Endothelial cell of hepatic sinusoid (primary cell): ENCODE measurements around the gene ADGRL2.
"Not testable (repeated sequence)": the region's sequence is repeated elsewhere in the genome, so short reads cannot be mapped to it uniquely, and the experiment has no call there.

Experiments
- in situ Hi-C: cut with HindIII; loops from 2 replicates; pipeline ENCODE4 v1.10.0; 2017; ENCODE audit warnings: low sequenced_read_pairs

Gene ADGRL2

DNA sequence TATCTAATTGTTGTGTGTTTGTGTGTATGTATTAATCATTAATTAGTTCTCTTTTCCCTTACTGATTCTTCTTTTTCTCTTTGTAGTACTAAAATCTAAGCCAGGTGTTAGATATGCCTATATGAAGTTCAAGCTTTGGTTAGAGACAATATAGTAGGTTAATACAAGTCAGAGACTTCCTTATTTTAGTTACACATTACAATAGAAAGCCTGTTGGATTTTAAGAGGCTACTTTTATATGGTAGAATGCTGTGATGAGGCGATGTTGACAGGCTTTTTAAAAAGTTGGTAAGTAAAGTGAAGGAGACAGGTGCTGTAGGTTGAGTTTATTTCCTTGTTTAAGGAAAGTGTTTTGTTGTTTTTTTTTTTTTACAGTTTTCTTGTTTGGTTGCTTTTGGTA, 45.9 kb downstream of the ADGRL2 start:
- in situ Hi-C loops: no loop called here

DNA sequence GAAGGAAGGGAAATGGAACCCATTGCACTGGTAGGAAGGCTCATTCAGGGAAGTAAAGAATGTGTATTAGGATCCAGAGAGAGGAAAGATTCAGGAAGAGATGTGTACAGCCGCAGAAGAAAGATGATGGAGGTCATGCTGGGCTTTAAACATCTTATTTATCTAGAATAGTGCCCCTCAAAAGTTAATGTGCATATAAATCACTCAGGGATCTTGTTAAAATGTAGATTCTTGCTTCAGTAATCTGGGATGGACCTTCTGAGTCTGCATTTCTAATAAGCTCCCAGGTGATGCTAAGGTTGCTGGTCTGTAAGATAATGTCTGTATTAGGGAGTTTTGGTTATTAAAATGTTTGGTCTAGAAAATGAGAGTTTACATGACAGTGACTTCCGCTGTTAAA, 46.3 kb downstream of the ADGRL2 start:
- in situ Hi-C loops: no loop called here

DNA sequence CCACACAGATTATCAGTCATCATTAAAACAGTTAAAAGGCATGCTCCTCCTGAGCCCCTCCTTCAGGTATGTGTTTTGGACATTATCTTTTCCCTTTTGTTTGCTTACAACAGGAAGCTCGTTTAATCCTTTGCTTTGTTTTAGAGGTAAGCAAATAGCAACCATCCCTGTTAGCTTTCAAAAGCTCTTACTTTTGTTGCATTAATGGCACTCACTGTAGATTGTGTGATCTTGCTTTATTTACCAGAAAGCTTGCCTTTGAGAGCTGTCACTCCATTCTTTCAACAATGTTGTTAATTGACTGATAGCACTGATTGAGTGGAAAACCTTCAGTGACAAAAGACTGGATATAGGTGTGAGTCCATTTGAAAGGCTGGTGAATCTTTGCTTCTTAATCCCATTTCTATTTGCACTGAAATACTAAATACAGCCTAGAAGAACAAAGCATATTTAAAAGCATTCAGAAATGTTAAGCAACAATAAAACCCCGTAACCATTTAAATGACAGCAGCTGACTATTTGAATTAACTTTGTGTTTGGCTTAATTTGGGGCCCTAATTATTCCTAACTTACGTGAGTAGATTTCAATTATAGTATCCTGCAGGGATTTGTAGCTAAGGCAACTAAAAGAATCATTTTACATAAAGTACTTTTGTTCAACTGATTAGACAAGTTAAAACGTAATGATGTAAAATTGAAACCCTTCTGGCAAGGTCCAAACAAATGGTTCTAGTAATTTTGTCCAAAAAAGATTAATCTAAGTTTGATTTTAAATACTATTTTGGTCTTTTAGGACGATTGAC, 48.3 kb downstream of the ADGRL2 start:
- in situ Hi-C loops: no loop called here

DNA sequence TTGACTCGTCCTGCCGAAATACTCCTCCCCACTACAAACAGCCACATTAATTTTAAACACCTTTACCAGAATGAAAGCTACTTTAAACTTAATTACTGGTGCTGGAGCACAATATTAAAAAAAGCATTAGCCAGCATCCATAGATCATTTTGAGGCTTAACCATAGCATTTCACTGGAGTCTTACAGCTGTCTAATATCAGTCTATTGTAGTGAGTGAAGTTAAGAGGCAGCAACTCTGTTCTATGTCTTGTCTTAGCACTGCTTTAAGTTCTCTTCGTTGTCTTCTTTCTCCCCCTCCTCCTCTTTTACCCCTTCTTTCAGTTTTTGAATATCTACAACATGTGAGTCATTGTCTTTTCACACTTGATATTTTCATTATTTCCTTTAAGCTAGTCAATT, 49.3 kb downstream of the ADGRL2 start:
- in situ Hi-C loops: no loop called here

DNA sequence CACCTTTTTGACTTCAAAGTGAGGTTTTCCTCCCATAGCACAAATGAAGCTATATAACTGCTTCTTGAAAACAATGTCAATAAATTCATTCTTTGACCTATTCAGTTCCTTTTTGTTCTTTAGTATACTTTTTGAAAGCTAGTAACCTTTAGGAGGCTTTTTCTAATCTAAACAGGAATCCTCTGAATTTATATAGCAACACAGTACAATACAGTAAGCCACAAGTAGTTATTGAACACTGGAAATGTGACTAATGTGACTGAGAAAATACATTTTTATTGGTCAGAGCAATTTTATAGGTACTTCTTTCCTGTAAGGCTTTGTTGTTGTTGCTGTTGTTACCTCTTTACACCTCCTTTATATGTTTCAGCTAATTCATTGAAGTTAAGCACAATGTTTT, 49.8 kb downstream of the ADGRL2 start:
- in situ Hi-C loops: no loop called here

DNA sequence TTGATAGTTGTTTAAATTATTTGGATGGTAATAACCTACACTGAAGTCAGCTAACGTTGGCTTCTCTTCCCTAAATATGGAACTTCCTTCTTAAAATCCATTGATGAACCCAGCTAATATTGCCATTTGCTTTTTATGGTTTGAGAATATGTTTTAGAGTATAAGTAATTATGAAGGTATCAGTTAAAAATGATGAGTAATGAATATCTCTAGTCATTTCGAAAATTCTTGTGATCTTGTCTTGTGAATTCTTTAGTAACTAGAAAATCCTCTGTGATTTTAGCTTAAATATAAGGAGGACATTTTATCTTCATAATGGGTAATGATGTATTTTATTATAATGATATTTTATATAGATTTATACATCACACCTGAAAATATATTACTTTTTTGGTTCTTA, 50.5 kb downstream of the ADGRL2 start:
- in situ Hi-C loops: no loop called here

DNA sequence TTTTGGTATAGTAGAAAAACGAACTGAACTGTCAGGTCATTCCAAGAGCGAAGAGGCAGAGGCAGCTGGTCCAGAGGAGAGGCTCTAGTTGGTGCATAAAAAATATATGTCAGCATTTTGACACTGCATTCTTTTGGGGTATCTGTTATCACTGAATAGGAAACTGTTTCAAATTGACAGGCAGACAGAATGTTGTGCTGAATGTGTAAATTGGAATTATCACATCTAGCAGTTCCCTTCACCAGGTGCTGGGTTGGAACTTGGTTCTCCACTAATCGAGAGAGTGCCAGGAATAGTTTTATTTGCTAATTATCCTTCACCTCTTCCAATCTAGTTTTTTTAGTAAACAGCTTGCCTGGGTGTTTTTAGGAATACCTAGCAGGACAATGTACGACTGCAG, 52.2 kb downstream of the ADGRL2 start:
- in situ Hi-C loops: no loop called here

DNA sequence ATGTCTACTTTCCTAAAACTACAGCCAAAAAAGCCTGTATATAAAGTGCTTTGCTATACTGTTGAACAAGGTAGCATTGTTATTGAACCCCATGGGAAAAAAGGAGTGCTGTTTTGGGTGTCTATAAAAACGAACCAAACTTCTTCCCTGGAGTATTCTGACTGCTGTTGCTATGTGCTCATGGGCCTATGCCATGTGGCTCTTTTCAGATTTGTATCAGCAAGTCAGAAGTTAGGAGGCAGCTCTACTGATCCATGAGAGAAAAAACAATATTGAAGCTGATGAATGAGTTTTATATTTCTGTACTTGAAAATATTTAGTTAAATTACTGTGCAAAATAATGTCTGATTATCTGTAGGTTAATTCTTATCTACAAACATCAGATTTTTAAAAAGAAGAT, 66.5 kb downstream of the ADGRL2 start:
- in situ Hi-C loops: no loop called here

DNA sequence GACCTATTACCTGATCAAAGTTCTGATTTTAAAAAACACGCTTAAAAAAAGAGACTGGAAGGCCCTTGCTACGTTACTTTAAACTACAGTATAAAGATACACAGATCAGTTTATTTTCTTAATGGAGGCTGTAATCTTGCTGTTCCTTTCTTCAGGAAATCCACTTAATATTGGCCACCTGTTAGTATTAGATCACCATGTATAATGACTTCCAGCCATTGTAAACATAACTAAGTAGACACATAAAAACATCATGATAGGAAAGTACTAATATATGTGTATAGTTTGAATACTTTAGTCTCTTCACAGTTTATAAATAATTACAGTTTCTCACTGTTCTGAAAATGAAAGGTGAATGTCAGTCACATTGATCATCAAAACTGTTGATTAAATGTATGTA, 68.6 kb downstream of the ADGRL2 start:
- in situ Hi-C loops: no loop called here

DNA sequence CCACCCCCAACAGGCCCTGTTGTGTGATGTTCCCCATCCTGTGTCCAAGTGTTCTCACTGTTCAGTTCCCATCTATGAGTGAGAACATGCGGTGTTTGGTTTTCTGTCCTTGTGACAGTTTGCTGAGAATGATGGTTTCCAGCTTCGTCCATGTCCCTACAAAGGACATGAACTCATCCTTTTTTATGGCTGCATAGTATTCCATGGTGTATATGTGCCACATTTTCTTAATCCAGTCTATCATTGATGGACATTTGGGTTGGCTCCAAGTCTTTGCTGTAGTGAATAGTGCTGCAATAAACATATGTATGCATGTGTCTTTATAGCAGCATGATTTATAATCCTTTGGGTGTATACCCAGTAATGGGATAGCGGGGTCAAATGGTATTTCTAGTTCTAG, 70.4 kb downstream of the ADGRL2 start:
- in situ Hi-C loops: not testable (repeated sequence)

DNA sequence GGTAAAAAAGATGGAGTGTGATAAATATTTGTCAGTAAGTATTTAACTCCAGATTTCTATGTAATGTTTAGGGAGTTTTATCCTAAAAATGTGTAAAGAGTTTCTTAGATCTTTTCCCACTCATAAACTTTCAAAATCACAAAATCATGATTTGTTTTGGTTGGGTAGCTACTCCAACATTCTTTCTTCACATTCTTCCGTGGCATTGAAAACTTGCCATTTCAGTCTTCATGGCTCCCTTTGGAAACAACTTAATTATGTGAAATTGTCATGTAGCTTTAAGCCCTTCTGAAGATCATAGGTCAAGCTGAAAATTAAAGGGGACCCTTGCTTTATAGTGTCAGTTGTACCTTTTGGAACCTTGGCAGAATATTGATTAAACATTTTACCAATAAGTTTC, 73.2 kb downstream of the ADGRL2 start:
- in situ Hi-C loops: no loop called here

DNA sequence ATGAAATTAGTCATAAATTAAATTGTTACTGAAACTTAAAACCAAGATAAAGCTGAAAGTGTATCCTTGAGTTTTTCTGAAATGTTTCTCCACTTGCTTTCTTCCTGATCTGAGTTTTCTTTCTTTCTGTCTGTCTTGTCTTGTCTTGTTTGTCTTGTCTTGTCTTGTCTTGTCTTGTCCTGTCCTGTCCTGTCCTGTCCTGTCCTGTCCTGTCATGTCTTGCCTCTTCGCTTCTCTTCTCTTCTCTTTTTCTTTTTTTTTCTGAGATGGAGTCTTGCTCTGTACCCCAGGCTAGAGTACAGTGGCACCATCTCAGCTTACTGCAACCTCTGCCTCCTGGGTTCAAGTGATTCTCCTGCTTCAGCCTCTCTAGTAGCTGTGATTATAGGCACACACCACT, 73.7 kb downstream of the ADGRL2 start:
- in situ Hi-C loops: no loop called here

DNA sequence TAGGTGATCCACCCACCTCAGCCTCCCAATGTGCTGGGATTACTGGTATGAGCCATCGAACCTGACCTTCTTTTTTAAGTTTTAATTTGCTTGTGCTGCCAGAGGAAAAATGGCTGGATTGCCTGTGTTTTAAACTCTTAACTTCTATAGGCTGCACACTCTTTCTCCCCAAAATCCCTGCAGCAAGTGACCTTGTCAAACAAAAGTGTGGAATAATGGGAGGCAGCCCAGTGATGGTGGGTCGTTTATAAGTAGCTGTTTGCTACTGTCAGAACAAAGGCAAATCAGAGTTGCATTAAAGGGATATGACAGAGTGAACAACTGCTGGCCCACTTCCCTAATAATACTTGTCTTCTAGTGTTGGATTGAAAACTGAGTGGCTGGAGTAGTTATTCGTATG, 74.2 kb downstream of the ADGRL2 start:
- in situ Hi-C loops: no loop called here

DNA sequence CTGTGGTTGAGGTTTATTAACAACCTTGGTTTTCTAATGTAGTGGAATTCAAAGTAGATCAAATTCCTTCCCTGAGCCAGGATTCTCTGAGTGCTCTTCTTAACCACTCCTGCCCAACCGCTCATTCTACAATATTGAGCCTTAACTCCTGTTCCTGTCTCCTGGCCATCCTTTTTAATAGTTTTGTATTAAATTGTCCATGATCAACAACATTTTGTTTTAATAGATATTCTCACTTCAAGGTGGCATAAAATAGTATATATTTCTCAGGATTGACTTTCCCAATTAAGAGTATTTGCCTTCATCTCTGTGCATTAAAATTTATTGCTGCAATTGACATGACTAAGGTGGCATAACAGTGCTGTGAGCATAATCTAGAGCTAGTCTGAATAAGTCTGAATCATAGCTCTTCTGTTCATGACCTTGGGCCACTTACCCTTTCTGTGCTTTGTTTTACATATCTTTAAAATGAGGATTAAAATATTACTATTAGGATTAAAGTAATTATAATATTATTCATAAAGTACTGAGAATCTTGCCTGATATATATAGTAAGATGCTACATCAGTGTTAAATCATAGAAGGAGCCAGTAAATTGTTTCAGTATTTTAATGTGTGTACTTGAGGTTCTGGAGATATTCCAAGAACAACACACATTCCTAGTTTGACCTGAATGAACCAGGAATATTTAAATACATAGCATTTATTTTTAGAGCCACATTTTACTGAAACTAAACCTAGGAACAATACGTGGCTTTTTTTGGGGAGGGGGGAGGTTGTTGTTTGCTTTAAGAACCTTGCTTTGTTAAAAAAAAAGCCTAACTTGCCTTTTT, 76.4 kb downstream of the ADGRL2 start:
- in situ Hi-C loops: no loop called here

DNA sequence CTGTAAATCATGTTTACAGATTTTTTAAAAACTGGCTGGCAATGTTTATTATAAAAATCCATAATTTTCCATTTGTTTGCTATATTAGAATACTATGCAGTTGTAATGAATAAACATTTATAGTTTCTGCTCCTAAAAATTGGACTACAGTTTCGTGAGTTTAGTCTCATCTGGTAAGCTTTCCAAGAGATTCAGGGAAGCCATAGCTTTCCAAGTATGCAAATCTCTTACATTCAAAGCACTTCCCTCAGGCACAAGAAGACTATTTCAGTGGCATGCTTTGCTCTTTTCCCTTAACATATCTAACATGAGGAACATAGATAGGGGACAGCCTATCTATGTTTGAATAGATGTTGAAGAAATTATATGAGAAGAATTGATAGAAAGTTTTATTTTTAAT, 77.2 kb downstream of the ADGRL2 start:
- in situ Hi-C loops: no loop called here

DNA sequence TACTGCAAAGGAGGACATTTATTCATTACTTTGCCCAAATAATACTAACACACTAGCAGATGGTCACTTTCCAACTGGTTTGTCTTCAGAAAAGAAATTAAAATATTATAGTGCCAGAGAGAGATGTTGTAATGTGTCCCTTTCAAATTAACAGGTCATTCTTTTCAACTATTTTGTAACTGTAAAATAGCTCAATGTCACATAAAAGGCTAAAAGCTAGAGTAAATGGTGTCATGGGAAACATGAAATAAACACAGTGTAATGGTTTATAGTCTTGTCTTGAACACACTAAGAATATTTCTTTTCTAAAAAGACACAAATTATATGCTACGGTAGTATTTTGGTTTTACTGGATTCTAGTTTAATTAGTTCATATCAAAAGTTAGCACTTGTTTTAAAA, 77.8 kb downstream of the ADGRL2 start:
- in situ Hi-C loops: no loop called here

DNA sequence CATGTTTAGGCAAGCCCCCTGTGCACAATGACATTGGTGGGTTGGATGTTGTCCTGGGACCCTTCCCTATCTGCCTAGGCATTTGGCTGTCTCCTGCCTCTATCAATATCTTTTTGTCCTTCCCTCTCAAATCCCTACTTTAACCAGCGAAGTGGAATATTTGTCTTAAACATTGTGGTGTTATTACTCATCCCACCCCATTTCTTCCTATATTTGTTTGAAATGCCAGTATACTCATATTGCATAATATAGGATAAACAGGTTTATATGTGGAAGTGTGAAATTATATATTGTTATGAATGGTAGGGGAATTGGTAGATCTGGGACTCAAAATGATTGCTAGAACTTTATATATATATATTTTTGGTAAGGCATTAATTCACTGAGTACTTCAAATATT, 80.0 kb downstream of the ADGRL2 start:
- in situ Hi-C loops: loop anchor here (5.0 kb wide), 1 partner anchor 48 kb away; no protein-coding TSS in a partner anchor

DNA sequence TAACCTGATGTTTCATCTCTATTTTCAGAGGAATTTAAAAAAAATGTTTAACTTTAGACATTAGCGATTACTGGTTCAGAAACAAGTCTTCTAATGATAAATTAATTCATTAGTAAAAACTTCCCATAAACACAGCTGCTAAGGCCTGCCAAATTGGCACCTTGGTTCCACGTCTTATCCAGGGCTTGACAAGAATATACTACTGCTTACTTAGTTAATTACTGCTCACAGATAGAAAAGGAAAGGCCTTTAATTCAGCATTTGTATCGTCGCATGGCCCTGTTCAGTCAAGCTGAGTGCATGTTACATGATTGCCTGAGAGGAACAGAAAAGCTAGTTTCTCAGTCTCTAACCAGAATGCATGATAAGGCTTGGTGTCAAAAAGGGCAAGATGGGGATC, 84.6 kb downstream of the ADGRL2 start:
- in situ Hi-C loops: no loop called here

DNA sequence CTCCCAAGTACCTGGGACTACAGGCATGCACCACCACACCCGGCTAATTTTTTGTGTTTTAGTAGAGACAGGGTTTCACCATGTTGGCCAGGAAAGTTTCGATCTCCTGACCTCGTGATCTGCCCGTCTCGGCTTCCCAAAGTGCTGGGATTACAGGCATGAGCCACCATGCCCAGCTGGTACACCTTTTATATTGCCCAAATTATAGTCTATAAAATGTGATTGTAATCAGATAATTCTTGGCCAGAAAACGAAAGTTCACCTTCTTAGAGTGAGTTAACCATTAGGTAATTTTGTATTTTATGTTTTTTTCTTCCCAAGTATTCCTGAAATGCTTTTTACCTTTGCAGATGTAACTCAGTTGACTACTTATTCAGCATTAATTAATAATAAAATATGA, 85.6 kb downstream of the ADGRL2 start:
- in situ Hi-C loops: not testable (repeated sequence)

DNA sequence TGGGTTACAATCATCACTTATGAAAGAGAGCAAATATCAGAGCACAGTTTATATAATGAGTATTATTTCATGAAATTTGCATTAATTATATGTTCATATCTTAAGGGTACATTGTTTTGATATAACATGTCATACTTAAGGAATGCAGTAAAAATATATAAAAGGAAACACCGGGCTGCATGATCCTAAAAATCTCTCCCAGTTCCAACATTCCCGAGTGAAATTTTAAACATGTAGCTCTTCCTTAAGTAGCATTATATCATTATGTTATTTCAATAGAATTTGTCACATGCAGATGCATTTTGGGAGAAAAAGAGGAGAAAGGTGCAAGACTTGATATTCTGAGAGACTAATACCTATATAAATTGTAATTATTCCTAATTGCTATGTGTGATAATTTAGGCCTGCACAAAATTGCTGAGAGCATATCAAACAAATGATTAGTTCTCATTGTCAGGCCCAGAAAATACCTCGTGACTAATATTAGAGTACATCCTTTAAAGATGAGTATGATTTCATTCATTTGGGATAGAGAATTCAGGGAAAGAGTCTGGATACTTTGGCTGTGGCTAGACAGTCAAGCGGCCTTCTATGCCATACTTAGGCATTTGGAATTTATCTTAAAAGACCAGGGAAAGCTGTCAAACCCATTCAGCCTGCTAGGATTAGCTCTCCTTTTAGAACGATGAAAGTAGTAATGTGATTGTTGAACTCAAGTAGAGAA, 86.8 kb downstream of the ADGRL2 start:
- in situ Hi-C loops: no loop called here

DNA sequence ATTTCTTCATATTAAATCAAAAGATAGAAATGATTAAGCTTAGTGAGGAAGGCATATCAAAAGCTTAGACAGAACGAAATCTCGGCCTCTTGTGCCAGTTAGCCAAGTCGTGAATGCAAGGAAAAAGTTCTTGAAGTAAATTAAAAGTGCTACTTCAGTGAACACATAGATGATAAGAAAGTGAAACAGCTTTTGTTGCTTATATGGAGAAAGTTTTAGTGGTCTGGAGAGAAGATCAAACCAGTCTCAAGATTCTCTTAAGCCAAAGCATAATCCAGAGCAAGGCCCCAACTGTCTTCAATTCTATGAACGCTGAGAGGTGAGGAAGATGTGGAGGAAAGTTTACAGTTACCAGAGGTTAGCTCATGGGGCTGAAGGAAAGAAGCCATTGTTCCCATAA, 88.4 kb downstream of the ADGRL2 start:
- in situ Hi-C loops: no loop called here

DNA sequence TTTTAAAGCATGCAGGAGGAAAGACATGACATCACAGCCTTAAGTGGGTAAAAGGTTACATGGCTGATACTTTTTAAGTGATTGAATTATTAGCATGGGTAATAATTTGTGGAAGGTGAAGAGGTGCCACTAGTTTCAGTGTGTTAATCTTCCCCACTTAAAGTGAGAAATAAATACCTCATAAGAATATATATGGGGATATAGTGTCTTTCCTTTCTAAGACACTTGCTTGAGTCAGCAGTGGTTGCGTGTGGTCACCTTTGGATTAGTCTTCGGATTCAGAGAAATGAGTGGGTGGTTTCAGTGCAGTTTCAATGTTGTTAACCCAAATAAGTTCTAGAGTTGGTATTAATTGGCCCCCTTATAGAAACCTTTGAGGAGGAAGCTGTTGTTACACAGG, 94.1 kb downstream of the ADGRL2 start:
- in situ Hi-C loops: no loop called here
